Motor neuron (in vitro differentiated cells): Measurements from ENCODE around the gene TMEM54. TPM values are rescaled to one million over a fixed set of nuclear protein-coding genes. Genes with fewer than 3 reads are reported as not detected.
A peak's percentile ranks its signal among the peaks of the same experiment; 100 is the strongest.

Source experiments
- ATAC-seq, 8 experiments: fragments of 200-7000 bp; cut with Tn5 transposase; replicated peaks in 6 of 8; 2 replicates each; pipeline ENCODE4 v1.8.0; 2021; ENCODE audit warnings: mild to moderate bottlenecking in 8 of 8, moderate library complexity in 8 of 8
- H3K27ac ChIP-seq, 2 donors: fragments of 250-450 bp; sonication (Bioruptor Pico); 2 replicates each; pipeline ENCODE4 v1.9.0; 2021; ENCODE audit warnings: antibody characterized with exemption in 2 of 2, mild to moderate bottlenecking in 2 of 2, moderate library complexity in 1 of 2
- H3K4me1 ChIP-seq, 2 donors: fragments of 250-450 bp; sonication (Bioruptor Pico); replicated peaks in 1 of 2; 2 replicates each; pipeline ENCODE4 v1.6.1; 2021; ENCODE audit warnings: antibody characterized with exemption in 2 of 2, mild to moderate bottlenecking in 2 of 2, moderate library complexity in 1 of 2
- H3K4me3 ChIP-seq, 5 donors: fragments of 250-450 bp; sonication (Bioruptor Pico); 2 replicates each; pipeline ENCODE4 v1.9.0; 2021; ENCODE audit warnings: antibody characterized with exemption in 5 of 5, mild to moderate bottlenecking in 5 of 5, moderate library complexity in 4 of 5
- WGBS, 10 experiments: fragments of 450-650 bp; shearing (Covaris generic); methylation state at CpG; one replicate each; pipeline ENCODE4 v1.0.0; 2022; 5-methylcytosine and 5-hydroxymethylcytosine counted together
- in situ Hi-C, 9 experiments: fragments of 400-800 bp; cut with MboI; loops; one replicate each; pipeline ENCODE4 v1.15.0; 2021; ENCODE audit warnings: low sequenced_read_pairs in 9 of 9, low pct_unique_long_range_greater_than_20kb in 2 of 9; ENCODE audit not compliant: unreplicated experiment in 9 of 9
- total RNA-seq, 8 experiments: library from RNA; unstranded; fragments of 300-600 nt; gene quantifications; 2 replicates each; pipeline versions ENCODE4 v1.2.3 to v1.2.4, GENCODE V29; 2022

Gene TMEM54
- total RNA-seq, 8 experiments from 2014 or later = 2.2 to 42.1 (median 8.2) TPM

- 67 to 88% (median 75%) methylated on average over 1 to 3 of the region's 3 CpGs; no CpG with 5 or more reads in 3 of the 10 experiments for WGBS, 10 experiments
- in situ Hi-C loops = no loop called here
- peaks cover 42 to 54% of the 10 kb centered on the region in 2 donors for H3K4me1 ChIP-seq
- no peak for ATAC-seq
- H3K27ac ChIP-seq = no peak overlapping the region
- no peak overlapping the region for H3K4me3 ChIP-seq
Measured at GRCh38 chr1:32889731-32890278, 11.4 kb downstream of the TMEM54 start.

- Histone ChIP-seq H3K4me3 (no peak overlapping the region), H3K4me1 (peaks cover 42 to 54% of the 10 kb centered on the region in 2 donors), H3K27ac (no peak overlapping the region)
- ATAC-seq = no peak
- in situ Hi-C loops = no loop called here
- 45 to 98% (median 87%) methylated on average over 1 to 20 of the region's 24 CpGs; no CpG with 5 or more reads in 1 of the 10 experiments for WGBS, 10 experiments
Measured at GRCh38 chr1:32888677-32889420, 12.3 kb downstream of the TMEM54 start.

GRCh38 chr1:32888134-32888533 is 13.1 kb downstream of the TMEM54 start:
- no peak for ATAC-seq
- Histone ChIP-seq H3K4me1 (peaks cover 45 to 55% of the 10 kb centered on the region in 2 donors), H3K27ac (no peak overlapping the region), H3K4me3 (no peak overlapping the region)
- in situ Hi-C loops = no loop called here
- 43 to 100% (median 63%) methylated on average over 1 to 3 of the region's 3 CpGs; no CpG with 5 or more reads in 5 of the 10 experiments for WGBS, 10 experiments

- ATAC-seq = no peak
Measured at GRCh38 chr1:32887623-32888022, 13.6 kb downstream of the TMEM54 start.

GRCh38 chr1:32886828-32887414 is 14.3 kb downstream of the TMEM54 start:
- Histone ChIP-seq H3K27ac (no peak overlapping the region), H3K4me3 (peak overlapping the region; percentile 31 to 40 (median 32)), H3K4me1 (peaks cover 42 to 50% of the 10 kb centered on the region in 2 donors)
- ATAC-seq = peak in 5 of 8 experiments; percentile 43 to 72 (median 55)
- in situ Hi-C loops = no loop called here
- WGBS, 10 experiments = 7 to 75% (median 33%) methylated on average over 2 to 5 of the region's 19 CpGs; no CpG with 5 or more reads in 3 of the 10 experiments

More at GRCh38 chr1:32887623-32888022, 13.6 kb downstream of the TMEM54 start:
- no peak overlapping the region for H3K27ac ChIP-seq
- WGBS, 10 experiments = 30 to 82% (median 51%) methylated on average over 2 to 8 of the region's 12 CpGs; no CpG with 5 or more reads in 3 of the 10 experiments
- H3K4me3 ChIP-seq = peak overlapping the region in 2 of 5 donors; percentile 4 to 9
- peaks cover 44 to 50% of the 10 kb centered on the region in 2 donors for H3K4me1 ChIP-seq
- in situ Hi-C loops = no loop called here

- peaks cover 41 to 47% of the 10 kb centered on the region in 2 donors for H3K4me1 ChIP-seq
- 12% methylated on average over 8 of the region's 79 CpGs; no CpG with 5 or more reads in 9 of the 10 experiments for WGBS, 10 experiments
- no peak within 1 kb of the TSS for H3K27ac ChIP-seq
- in situ Hi-C loops = no loop called here
- peak within 1 kb of the TSS; percentile 31 to 40 (median 32) for H3K4me3 ChIP-seq
- ATAC-seq = peak; percentile 57 to 98 (median 70)
Measured at GRCh38 chr1:32886004-32886827, 15.0 kb downstream of the TMEM54 start, which contains the start of gene HPCA. HPCA (plus strand) TSS chr1:32886491; CDS start chr1:32888899, 2,408 bp downstream.

GRCh38 chr1:32885676-32886003 is 15.5 kb downstream of the TMEM54 start:
- 0% methylated on average over 1 of the region's 8 CpGs; no CpG with 5 or more reads in 8 of the 10 experiments for WGBS, 10 experiments
- H3K27ac ChIP-seq = no peak overlapping the region
- ATAC-seq = no peak
- H3K4me3 ChIP-seq = peak overlapping the region in 1 of 5 donors; percentile 40
- in situ Hi-C loops = no loop called here
- peaks cover 36 to 41% of the 10 kb centered on the region in 2 donors for H3K4me1 ChIP-seq

GRCh38 chr1:32884726-32885125 is 16.5 kb downstream of the TMEM54 start:
- peaks cover 36 to 40% of the 10 kb centered on the region in 2 donors for H3K4me1 ChIP-seq
- no peak overlapping the region for H3K27ac ChIP-seq
- H3K4me3 ChIP-seq = no peak overlapping the region
- ATAC-seq = no peak
- in situ Hi-C loops = no loop called here
- WGBS, 10 experiments = 50% methylated on average over 1 of the region's 12 CpGs; no CpG with 5 or more reads in 9 of the 10 experiments

- Histone ChIP-seq H3K27ac (peak overlapping the region in 1 of 2 donors; percentile 14), H3K4me3 (no peak overlapping the region), H3K4me1 (peaks cover 36 to 40% of the 10 kb centered on the region in 2 donors)
- 71 to 100% (median 88%) methylated on average over 1 to 2 of the region's 4 CpGs; no CpG with 5 or more reads in 6 of the 10 experiments for WGBS, 10 experiments
- ATAC-seq = no peak
- in situ Hi-C loops = no loop called here
Measured at GRCh38 chr1:32884032-32884372, 17.2 kb downstream of the TMEM54 start.

GRCh38 chr1:32883338-32884031 is 17.7 kb downstream of the TMEM54 start:
- ATAC-seq = peak in 5 of 8 experiments; percentile 13 to 67 (median 37)
- Histone ChIP-seq H3K27ac (no peak overlapping the region), H3K4me1 (peaks cover 41 to 44% of the 10 kb centered on the region in 2 donors), H3K4me3 (no peak overlapping the region)
- WGBS, 10 experiments = 0 to 100% (median 77%) methylated on average over 1 to 7 of the region's 7 CpGs; no CpG with 5 or more reads in 4 of the 10 experiments
- in situ Hi-C loops = no loop called here

GRCh38 chr1:32881871-32882850 is 19.0 kb downstream of the TMEM54 start:
- H3K27ac ChIP-seq = no peak overlapping the region
- no peak overlapping the region for H3K4me3 ChIP-seq
- 62 to 79% (median 73%) methylated on average over 3 to 13 of the region's 22 CpGs; no CpG with 5 or more reads in 6 of the 10 experiments for WGBS, 10 experiments
- in situ Hi-C loops = no loop called here
- H3K4me1 ChIP-seq = peaks cover 44 to 47% of the 10 kb centered on the region in 2 donors
- no peak for ATAC-seq
